ENCODE measurements around the gene GCSAM. TPM values are rescaled to one million over a fixed set of nuclear protein-coding genes. Genes with fewer than 3 reads are reported as not detected.

The GCSAM gene
- total RNA-seq, 2 donors from 2014 or later: 0.49 TPM; not detected in 1

DNA sequence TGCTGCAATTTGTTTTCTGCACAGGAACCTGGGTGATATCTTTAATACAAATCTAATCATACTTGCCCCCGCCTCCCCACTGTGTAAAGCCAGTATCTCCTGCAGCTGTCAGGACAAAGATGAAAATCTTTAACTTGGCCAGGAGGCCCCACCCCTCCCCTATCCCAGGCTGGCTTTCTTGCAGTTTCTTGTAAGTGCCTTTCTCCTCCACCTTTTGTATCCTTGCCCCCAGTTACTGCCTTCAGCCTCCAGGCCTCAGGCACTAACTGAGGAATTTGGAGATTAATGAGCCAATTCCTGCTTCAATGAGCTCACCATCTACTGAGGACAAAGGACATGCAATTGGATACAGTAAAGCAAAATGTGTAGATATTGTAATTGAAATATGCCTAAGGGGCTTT, 6.5 kb downstream of the GCSAM start:
- Histone ChIP-seq H3K36me3 (no peaks in the 10 kb centered on the region), H3K4me3 (no peak overlapping the region), H3K27me3 (replicated peaks; ENCODE audit: insufficient read depth) (no peaks in the 10 kb centered on the region), H3K27ac (no peak overlapping the region), H3K9me3 (no peaks in the 10 kb centered on the region), H3K4me1 (ENCODE audit: control insufficient read depth in 1 of 2, low read depth in 2 of 2) (no peaks in the 10 kb centered on the region)
- TF ChIP-seq, protein P1, sequence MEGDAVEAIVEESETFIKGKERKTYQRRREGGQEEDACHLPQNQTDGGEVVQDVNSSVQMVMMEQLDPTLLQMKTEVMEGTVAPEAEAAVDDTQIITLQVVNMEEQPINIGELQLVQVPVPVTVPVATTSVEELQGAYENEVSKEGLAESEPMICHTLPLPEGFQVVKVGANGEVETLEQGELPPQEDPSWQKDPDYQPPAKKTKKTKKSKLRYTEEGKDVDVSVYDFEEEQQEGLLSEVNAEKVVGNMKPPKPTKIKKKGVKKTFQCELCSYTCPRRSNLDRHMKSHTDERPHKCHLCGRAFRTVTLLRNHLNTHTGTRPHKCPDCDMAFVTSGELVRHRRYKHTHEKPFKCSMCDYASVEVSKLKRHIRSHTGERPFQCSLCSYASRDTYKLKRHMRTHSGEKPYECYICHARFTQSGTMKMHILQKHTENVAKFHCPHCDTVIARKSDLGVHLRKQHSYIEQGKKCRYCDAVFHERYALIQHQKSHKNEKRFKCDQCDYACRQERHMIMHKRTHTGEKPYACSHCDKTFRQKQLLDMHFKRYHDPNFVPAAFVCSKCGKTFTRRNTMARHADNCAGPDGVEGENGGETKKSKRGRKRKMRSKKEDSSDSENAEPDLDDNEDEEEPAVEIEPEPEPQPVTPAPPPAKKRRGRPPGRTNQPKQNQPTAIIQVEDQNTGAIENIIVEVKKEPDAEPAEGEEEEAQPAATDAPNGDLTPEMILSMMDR (IDR thresholded peaks at IDR 0.05): no peak
- ATAC-seq (ENCODE audit: insufficient number of reproducible peaks, low FRiP score, low read depth) (no peak), DNase-seq (ENCODE audit: low spot score) (no peak)

DNA sequence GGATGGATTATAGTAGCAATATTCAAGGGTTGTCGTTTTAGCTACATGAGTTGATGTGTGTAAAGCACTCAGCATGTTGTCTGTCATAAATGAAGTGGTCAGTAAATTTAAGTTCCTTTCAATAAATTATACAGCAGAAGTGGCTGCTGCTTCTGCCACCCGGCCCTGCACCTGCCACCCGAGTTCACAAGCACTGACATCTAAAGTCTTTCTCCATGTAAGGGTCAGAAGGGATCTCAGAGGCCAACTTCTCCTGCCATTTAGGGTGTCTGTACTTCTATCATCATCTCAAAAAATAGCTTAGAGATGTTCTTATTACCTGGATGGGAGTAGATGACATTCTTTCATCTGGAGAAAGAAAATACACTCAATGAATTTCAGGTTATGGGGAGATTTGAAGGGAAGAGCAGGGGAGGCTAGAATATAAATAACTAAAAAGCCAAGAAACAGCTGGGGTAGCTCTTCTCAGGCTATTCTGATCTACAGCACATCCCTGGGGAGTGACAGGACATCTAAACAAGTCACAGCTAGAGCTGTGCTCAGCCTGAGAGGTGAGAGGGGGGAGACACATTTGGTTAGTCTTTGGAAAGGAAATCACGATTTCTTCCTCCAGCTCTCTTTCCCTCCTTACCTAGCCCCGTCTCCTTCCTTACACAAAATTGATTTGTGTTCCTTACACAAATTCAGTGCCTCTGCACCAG, 8.0 kb downstream of the GCSAM start:
- H3K4me1 ChIP-seq (ENCODE audit: control insufficient read depth in 1 of 2, low read depth in 2 of 2): no peaks in the 10 kb centered on the region
- DNase-seq (ENCODE audit: low spot score) (no peak), ATAC-seq (ENCODE audit: insufficient number of reproducible peaks, low FRiP score, low read depth) (no peak)
- H3K9me3 ChIP-seq: no peaks in the 10 kb centered on the region
- no peak overlapping the region for H3K4me3 ChIP-seq
- H3K27ac ChIP-seq: no peak overlapping the region
- H3K27me3 ChIP-seq (replicated peaks; ENCODE audit: insufficient read depth): no peaks in the 10 kb centered on the region
- TF ChIP-seq, protein P1 (IDR thresholded peaks at IDR 0.05): no peak
- no peaks in the 10 kb centered on the region for H3K36me3 ChIP-seq

DNA sequence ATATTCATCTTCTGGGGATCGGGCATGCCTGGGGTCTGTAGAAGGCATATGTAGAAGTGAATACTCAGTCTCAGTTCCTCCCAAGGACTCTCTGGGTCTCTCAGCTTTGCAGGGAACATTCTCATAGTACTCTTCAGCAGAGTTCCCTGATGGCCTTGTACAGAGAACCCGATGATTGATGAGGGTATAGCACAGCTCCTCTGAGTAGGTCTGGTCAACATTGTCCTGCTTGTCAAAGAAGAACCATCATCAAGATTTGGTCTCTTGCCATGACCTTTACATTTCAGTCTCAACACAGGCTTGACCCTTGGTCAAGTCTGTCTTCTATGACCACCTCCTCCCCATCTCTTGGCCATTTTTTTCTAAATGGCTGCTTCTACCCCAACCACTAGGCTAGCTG, 9.5 kb downstream of the GCSAM start:
- H3K9me3 ChIP-seq: no peaks in the 10 kb centered on the region
- H3K4me1 ChIP-seq (ENCODE audit: control insufficient read depth in 1 of 2, low read depth in 2 of 2): no peaks in the 10 kb centered on the region
- H3K36me3 ChIP-seq: no peaks in the 10 kb centered on the region
- ATAC-seq (ENCODE audit: insufficient number of reproducible peaks, low FRiP score, low read depth) (no peak), DNase-seq (ENCODE audit: low spot score) (no peak)
- H3K27me3 ChIP-seq (replicated peaks; ENCODE audit: insufficient read depth): no peaks in the 10 kb centered on the region
- no peak overlapping the region for H3K27ac ChIP-seq
- TF ChIP-seq, protein P1 (IDR thresholded peaks at IDR 0.05): no peak
- H3K4me3 ChIP-seq: no peak overlapping the region

DNA sequence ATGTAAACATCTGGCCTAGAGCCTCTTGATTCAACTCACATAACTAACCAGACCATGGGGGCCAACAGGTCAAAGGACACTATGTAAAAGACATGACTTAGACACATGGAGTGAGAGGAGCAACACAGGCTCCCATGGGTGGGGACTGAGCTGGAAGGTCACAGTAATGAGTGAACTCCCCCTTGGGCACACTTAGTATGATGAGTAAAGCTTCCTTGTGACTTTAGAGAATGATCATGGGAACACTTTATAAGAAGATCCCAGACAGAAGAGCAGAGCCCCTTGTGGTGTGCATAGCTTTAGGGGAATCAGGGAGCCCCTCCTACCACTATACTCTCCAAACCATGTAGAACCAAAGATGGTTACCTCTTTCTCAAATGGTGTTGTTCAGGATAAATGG, 10.2 kb downstream of the GCSAM start:
- no peak for DNase-seq (ENCODE audit: low spot score)
- ATAC-seq (ENCODE audit: insufficient number of reproducible peaks, low FRiP score, low read depth): no peak
- Histone ChIP-seq H3K9me3 (no peaks in the 10 kb centered on the region), H3K36me3 (no peaks in the 10 kb centered on the region), H3K27me3 (replicated peaks; ENCODE audit: insufficient read depth) (no peaks in the 10 kb centered on the region), H3K4me1 (ENCODE audit: control insufficient read depth in 1 of 2, low read depth in 2 of 2) (no peaks in the 10 kb centered on the region), H3K27ac (no peak overlapping the region), H3K4me3 (no peak overlapping the region)
- TF ChIP-seq, protein P1 (IDR thresholded peaks at IDR 0.05): no peak

DNA sequence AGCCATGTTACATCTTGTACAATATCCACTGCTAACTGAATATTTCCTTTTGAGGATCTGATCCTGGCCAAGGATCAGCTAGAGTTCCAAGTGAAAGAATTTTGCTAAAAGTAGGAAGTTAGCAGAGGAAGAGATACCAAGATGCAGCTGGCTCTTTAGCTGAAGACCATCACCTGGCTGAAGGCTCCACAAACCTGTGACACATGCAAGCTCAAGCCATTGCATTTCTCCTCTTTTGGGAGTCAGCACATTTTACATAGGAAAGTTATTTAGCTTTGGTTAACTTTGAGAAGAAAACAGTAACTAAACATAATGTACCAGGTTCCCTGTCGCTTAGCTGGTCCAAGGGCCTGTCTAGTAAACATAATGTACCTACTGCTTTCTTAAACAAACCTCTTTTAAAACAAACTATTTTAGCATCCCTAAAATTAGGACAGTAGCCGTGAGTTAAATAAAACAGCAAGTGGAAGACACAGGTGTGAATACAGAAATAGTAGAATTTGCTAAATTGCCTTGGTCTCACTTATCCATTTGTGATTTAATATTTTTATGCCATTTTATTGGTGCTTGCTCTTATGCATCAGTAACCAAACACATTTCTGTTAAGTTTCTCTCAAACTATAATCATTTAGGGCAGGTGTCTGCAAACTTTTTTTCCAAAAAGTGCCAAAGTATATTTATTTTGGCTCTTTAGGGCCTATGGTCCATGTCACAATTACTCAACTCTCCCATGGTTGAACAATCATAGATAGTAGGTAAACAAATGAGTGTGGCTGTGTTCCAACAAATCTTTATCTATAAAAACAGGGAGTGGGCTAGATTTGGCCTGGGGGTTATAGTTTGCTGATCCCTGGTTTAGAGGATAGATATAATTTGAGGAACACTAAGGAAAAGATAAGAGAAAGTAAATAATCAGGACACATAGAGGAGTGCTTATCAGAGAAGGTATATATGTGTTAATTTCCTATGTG, 11.2 kb downstream of the GCSAM start:
- ATAC-seq (ENCODE audit: insufficient number of reproducible peaks, low FRiP score, low read depth) (no peak), DNase-seq (ENCODE audit: low spot score) (no peak)
- H3K4me3 ChIP-seq: no peak overlapping the region

More for the DNA sequence above, 11.2 kb downstream of the GCSAM start:
- TF ChIP-seq, protein P1 (IDR thresholded peaks at IDR 0.05): no peak
- H3K36me3 ChIP-seq: no peaks in the 10 kb centered on the region
- no peak overlapping the region for H3K27ac ChIP-seq
- no peaks in the 10 kb centered on the region for H3K4me1 ChIP-seq (ENCODE audit: control insufficient read depth in 1 of 2, low read depth in 2 of 2)
- no peaks in the 10 kb centered on the region for H3K9me3 ChIP-seq
- H3K27me3 ChIP-seq (replicated peaks; ENCODE audit: insufficient read depth): no peaks in the 10 kb centered on the region

All from thoracic aorta (tissue), 2 donors.